KOPT-K1 (cell line): ENCODE measurements around the gene IGHMBP2.
"Not testable (repeated sequence)": the region's sequence is repeated elsewhere in the genome, so short reads cannot be mapped to it uniquely, and the experiment has no call there.

Experiments
- H3K27ac ChIP-seq: fragments of 200-600 bp; sonication (generic); 2 replicates; pipeline ENCODE4 v1.5.1; 2016; ENCODE audit warnings: antibody characterized with exemption, mild to moderate bottlenecking, low read depth, low read length; ENCODE audit not compliant: poor library complexity, severe bottlenecking
- H3K36me3 ChIP-seq: fragments of 200-600 bp; sonication (generic); 2 replicates; pipeline ENCODE4 v1.5.1; 2017; ENCODE audit warnings: antibody characterized with exemption, mild to moderate bottlenecking, low read length, moderate library complexity; ENCODE audit not compliant: insufficient read depth
- H3K9me3 ChIP-seq: fragments of 200-600 bp; sonication (generic); 2 replicates; pipeline ENCODE4 v1.5.1; 2017; ENCODE audit warnings: antibody characterized with exemption, low read length, mild to moderate bottlenecking; ENCODE audit not compliant: insufficient read depth, poor library complexity, severe bottlenecking

The IGHMBP2 gene

GRCh38 chr11:68969386-68969785 is 65.7 kb downstream of the IGHMBP2 start:
- H3K27ac ChIP-seq, result no peak overlapping the region
- no peaks in the 10 kb centered on the region for H3K9me3 ChIP-seq
- H3K36me3 ChIP-seq, result no peaks in the 10 kb centered on the region

GRCh38 chr11:68970921-68971636 is 67.4 kb downstream of the IGHMBP2 start:
- no peaks in the 10 kb centered on the region for H3K36me3 ChIP-seq
- H3K27ac ChIP-seq, result no peak overlapping the region
- no peaks in the 10 kb centered on the region for H3K9me3 ChIP-seq

GRCh38 chr11:68973219-68973618 is 69.5 kb downstream of the IGHMBP2 start:
- no peak overlapping the region for H3K27ac ChIP-seq
- H3K9me3 ChIP-seq, result no peaks in the 10 kb centered on the region
- H3K36me3 ChIP-seq, result no peaks in the 10 kb centered on the region

- H3K36me3 ChIP-seq, H3K9me3 ChIP-seq, H3K27ac ChIP-seq: not testable (repeated sequence)
Observed at GRCh38 chr11:68973706-68974105, 70.0 kb downstream of the IGHMBP2 start.

GRCh38 chr11:68974421-68975194 is 70.9 kb downstream of the IGHMBP2 start:
- Histone ChIP-seq H3K9me3 (no peaks in the 10 kb centered on the region), H3K36me3 (no peaks in the 10 kb centered on the region), H3K27ac (no peak overlapping the region)

GRCh38 chr11:68976095-68976494 is 72.4 kb downstream of the IGHMBP2 start:
- Histone ChIP-seq H3K27ac (no peak overlapping the region), H3K36me3 (no peaks in the 10 kb centered on the region), H3K9me3 (no peaks in the 10 kb centered on the region)

- no peaks in the 10 kb centered on the region for H3K9me3 ChIP-seq
- H3K36me3 ChIP-seq, result no peaks in the 10 kb centered on the region
- no peak overlapping the region for H3K27ac ChIP-seq
Observed at GRCh38 chr11:68976563-68976962, 72.9 kb downstream of the IGHMBP2 start.

- Histone ChIP-seq H3K27ac (no peak overlapping the region), H3K9me3 (peaks cover 10% of the 10 kb centered on the region), H3K36me3 (no peaks in the 10 kb centered on the region)
Observed at GRCh38 chr11:68977781-68978625, 74.3 kb downstream of the IGHMBP2 start.

- Histone ChIP-seq H3K36me3 (no peaks in the 10 kb centered on the region), H3K27ac (no peak overlapping the region), H3K9me3 (peaks cover 10% of the 10 kb centered on the region)
Observed at GRCh38 chr11:68978626-68978930, 74.9 kb downstream of the IGHMBP2 start.

- no peak overlapping the region for H3K27ac ChIP-seq
- no peaks in the 10 kb centered on the region for H3K36me3 ChIP-seq
- H3K9me3 ChIP-seq, result peaks cover 10% of the 10 kb centered on the region
Observed at GRCh38 chr11:68978931-68979594, 75.4 kb downstream of the IGHMBP2 start.

- Histone ChIP-seq H3K36me3 (no peaks in the 10 kb centered on the region), H3K27ac (no peak overlapping the region), H3K9me3 (peaks cover 10% of the 10 kb centered on the region)
Observed at GRCh38 chr11:68979931-68980775, 76.5 kb downstream of the IGHMBP2 start.

GRCh38 chr11:68980776-68981065 is 77.0 kb downstream of the IGHMBP2 start, which contains the start of gene MRGPRD:
TSS of gene MRGPRD (minus strand) at chr11:68980986. CDS start at chr11:68980986, 0 bp downstream.
- H3K27ac ChIP-seq, result no peak within 1 kb of the TSS
- no peaks in the 10 kb centered on the region for H3K36me3 ChIP-seq
- H3K9me3 ChIP-seq, result peaks cover 10% of the 10 kb centered on the region

- Histone ChIP-seq H3K27ac (no peak overlapping the region), H3K36me3 (no peaks in the 10 kb centered on the region), H3K9me3 (peaks cover 16% of the 10 kb centered on the region)
Observed at GRCh38 chr11:68982134-68982533, 78.4 kb downstream of the IGHMBP2 start.

GRCh38 chr11:68983801-68984200 is 80.1 kb downstream of the IGHMBP2 start:
- peaks cover 17% of the 10 kb centered on the region for H3K9me3 ChIP-seq
- H3K27ac ChIP-seq, result no peak overlapping the region
- no peaks in the 10 kb centered on the region for H3K36me3 ChIP-seq
